Endodermal cell (in vitro differentiated cells): Measurements from ENCODE around the gene CCDC171. TPM values are rescaled to one million over a fixed set of nuclear protein-coding genes. Genes with fewer than 3 reads are reported as not detected.

Experiments
- DNase-seq: peaks from one replicate; pipeline ENCODE4 v3.0.0-alpha.2; 2017
- H3K27ac ChIP-seq: 2 replicates; pipeline ENCODE4 v1.5.1; 2013; ENCODE audit warnings: mild to moderate bottlenecking, low read depth, low read length, moderate library complexity
- H3K27me3 ChIP-seq: 2 replicates; pipeline ENCODE4 v1.6.1; 2013; ENCODE audit warnings: mild to moderate bottlenecking, low read length, moderate library complexity; ENCODE audit not compliant: insufficient read depth, control insufficient read depth, poor library complexity, severe bottlenecking
- H3K36me3 ChIP-seq: 2 replicates; pipeline ENCODE4 v1.7.0; 2013; ENCODE audit warnings: mild to moderate bottlenecking, low read length, moderate library complexity; ENCODE audit not compliant: control insufficient read depth, insufficient read depth
- H3K4me1 ChIP-seq: one replicate; pipeline ENCODE4 v1.7.0; 2013; ENCODE audit warnings: low read length; ENCODE audit not compliant: control insufficient read depth, insufficient read depth
- H3K4me3 ChIP-seq: 2 replicates; pipeline ENCODE4 v1.5.1; 2013; ENCODE audit warnings: mild to moderate bottlenecking, low read length, moderate library complexity
- H3K9ac ChIP-seq: 2 replicates; pipeline ENCODE4 v1.6.1; 2013; ENCODE audit warnings: mild to moderate bottlenecking, low read length, moderate library complexity; ENCODE audit not compliant: poor library complexity, severe bottlenecking; ENCODE audit errors: extremely low read depth
- H3K9me3 ChIP-seq: 2 replicates; pipeline ENCODE4 v1.6.1; 2013; ENCODE audit warnings: mild to moderate bottlenecking, low read length, moderate library complexity; ENCODE audit not compliant: control insufficient read depth
- H3K27ac Mint-ChIP-seq: 2 replicates; pipeline ENCODE4 v1.8.0; 2020; ENCODE audit warnings: mixed read lengths
- H3K27me3 Mint-ChIP-seq: 2 replicates; pipeline ENCODE4 v1.8.0; 2021; ENCODE audit warnings: mild to moderate bottlenecking, mixed read lengths; ENCODE audit not compliant: insufficient read depth
- H3K36me3 Mint-ChIP-seq: 2 replicates; pipeline ENCODE4 v1.8.0; 2020; ENCODE audit warnings: low read depth, mixed read lengths
- H3K4me1 Mint-ChIP-seq: 2 replicates; pipeline ENCODE4 v1.8.0; 2020; ENCODE audit warnings: mixed read lengths
- H3K4me3 Mint-ChIP-seq: 2 replicates; pipeline ENCODE4 v1.8.0; 2020; ENCODE audit warnings: mild to moderate bottlenecking, moderate library complexity, mixed read lengths
- H3K9me3 Mint-ChIP-seq: 2 replicates; pipeline ENCODE4 v1.8.0; 2020; ENCODE audit warnings: mild to moderate bottlenecking, mixed read lengths
- WGBS, 2 experiments: methylation state at CpG; one replicate each; pipeline versions ENCODE4 v1.1.5 to v1.1.7; 2013; ENCODE audit warnings: missing lambda C conversion rate in 2 of 2, mixed read lengths in 1 of 2; ENCODE audit not compliant: insufficient coverage in 1 of 2, insufficient read length in 1 of 2; 5-methylcytosine and 5-hydroxymethylcytosine counted together
- total RNA-seq, 2 donors: library from RNA; stranded (reverse); fragmentation: NEBNext Ultra II Directional in 1 of 2; extraction: Animal tissue kit (Norgen Biotek cat#: 25700) in 1 of 2; gene quantifications; 2 replicates in 1 of 2; 3 replicates in 1 of 2; pipeline ENCODE4 v1.2.1, GENCODE V29; 2021
- TF ChIP-seq, protein P1 (sequence below): fragments of 200-600 bp; sonication (generic); conservative IDR thresholded peaks from 2 replicates; pipeline ENCODE4 v1.5.0; 2021; ENCODE audit warnings: antibody characterized with exemption, mild to moderate bottlenecking

Gene CCDC171
- total RNA-seq, 2 donors from 2014 or later: 6.3 to 6.8 TPM

DNA sequence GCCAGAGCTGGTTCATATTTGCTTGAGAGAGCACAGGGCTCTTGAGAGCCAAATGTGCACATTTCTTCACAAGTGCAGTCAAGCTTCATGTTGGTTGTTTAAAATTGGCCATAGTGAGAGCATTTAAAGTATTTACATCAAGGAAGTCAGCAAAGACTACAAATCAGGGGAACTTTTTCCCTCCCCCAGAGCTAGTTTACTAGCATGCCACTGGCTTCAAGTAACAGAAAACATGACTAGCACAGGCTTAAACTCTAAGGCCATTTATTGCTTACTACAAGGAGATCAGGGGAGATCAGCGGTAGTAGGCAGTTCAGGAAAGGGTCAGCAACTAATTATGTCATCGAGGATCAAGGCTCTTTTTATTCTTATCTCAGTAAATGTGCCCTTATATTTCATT, 11.0 kb upstream of the CCDC171 start:
- DNase-seq: no peak
- Mint-ChIP-seq H3K4me1 (no peaks in the 10 kb centered on the region), H3K27ac (peak overlapping the region; percentile 36), H3K4me3 (no peak overlapping the region), H3K27me3 (no peaks in the 10 kb centered on the region), H3K36me3 (no peaks in the 10 kb centered on the region), H3K9me3 (peaks cover 3% of the 10 kb centered on the region)
- no peaks in the 10 kb centered on the region for H3K9me3 ChIP-seq
- H3K9ac ChIP-seq: no peak overlapping the region
- 96 to 100% methylated on average over 2 of the region's 2 CpGs for WGBS, 2 experiments
- H3K27me3 ChIP-seq: no peaks in the 10 kb centered on the region
- TF ChIP-seq, protein P1, sequence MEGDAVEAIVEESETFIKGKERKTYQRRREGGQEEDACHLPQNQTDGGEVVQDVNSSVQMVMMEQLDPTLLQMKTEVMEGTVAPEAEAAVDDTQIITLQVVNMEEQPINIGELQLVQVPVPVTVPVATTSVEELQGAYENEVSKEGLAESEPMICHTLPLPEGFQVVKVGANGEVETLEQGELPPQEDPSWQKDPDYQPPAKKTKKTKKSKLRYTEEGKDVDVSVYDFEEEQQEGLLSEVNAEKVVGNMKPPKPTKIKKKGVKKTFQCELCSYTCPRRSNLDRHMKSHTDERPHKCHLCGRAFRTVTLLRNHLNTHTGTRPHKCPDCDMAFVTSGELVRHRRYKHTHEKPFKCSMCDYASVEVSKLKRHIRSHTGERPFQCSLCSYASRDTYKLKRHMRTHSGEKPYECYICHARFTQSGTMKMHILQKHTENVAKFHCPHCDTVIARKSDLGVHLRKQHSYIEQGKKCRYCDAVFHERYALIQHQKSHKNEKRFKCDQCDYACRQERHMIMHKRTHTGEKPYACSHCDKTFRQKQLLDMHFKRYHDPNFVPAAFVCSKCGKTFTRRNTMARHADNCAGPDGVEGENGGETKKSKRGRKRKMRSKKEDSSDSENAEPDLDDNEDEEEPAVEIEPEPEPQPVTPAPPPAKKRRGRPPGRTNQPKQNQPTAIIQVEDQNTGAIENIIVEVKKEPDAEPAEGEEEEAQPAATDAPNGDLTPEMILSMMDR: no peak
- H3K36me3 ChIP-seq: no peaks in the 10 kb centered on the region
- H3K4me3 ChIP-seq: no peak overlapping the region
- H3K27ac ChIP-seq: no peak overlapping the region
- no peaks in the 10 kb centered on the region for H3K4me1 ChIP-seq

DNA sequence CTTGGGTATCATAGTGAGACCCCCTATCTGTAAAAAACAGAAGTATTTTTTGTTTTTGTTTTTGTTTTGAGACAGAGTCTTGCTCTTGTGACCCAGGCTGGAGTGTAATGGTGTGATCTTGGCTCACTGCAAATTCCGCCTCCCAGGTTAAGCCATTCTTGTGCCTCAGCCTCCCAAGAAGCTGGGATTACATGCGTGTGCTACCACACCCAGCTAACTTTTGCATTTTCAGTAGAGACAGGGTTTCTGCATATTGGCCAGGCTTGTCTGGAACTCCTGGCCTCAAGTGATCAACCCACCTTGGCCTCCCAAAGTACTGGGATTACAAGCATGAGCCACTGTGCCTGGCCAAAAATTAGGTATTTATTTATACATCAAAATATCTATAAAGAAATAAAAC, 10.2 kb upstream of the CCDC171 start:
- Histone ChIP-seq H3K4me1 (no peaks in the 10 kb centered on the region), H3K9me3 (no peaks in the 10 kb centered on the region), H3K27me3 (no peaks in the 10 kb centered on the region), H3K4me3 (no peak overlapping the region), H3K36me3 (no peaks in the 10 kb centered on the region), H3K27ac (no peak overlapping the region), H3K9ac (no peak overlapping the region)
- no peaks in the 10 kb centered on the region for H3K4me1 Mint-ChIP-seq
- H3K27me3 Mint-ChIP-seq: no peaks in the 10 kb centered on the region
- WGBS, 2 experiments: 94 to 95% methylated on average over 2 of the region's 2 CpGs
- H3K36me3 Mint-ChIP-seq: no peaks in the 10 kb centered on the region
- peaks cover 3% of the 10 kb centered on the region for H3K9me3 Mint-ChIP-seq
- no peak overlapping the region for H3K4me3 Mint-ChIP-seq
- no peak for DNase-seq
- TF ChIP-seq, protein P1: no peak
- no peak overlapping the region for H3K27ac Mint-ChIP-seq

DNA sequence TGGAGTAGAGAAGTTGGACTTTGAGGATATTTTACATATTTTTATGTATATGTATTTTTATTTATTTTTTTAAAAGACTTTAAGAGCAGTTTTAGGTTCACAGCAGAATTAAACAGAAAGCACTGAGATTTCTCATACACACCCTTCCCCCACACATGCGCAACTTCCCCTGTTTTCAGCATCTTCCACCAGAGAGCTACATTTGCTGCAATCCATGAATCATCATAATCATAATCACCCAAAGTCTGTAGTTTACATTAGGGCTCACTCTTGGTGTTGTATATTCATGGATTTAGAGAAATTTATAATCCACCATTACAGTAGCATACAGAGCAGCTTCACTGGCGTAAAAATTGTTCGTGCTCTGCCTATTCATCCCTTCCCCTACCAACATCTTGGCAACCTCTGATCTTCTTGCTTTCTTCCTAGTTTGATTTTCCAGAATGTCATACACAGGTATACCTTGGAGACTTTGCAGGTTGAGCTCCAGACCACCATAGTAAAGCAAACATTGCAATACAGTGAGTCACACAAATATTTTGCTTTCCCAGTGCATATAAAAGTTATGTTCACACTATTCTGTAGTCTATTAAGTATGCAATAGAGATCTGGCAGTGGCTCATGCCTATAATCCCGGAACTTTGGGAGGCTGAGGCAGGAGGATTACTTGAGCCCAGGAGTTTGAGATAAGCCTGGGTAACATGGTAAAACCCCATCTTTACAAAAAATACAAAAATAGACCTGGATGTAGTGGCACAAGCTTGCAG, 9.6 kb upstream of the CCDC171 start:
- TF ChIP-seq, protein P1: no peak
- Mint-ChIP-seq H3K4me3 (no peak overlapping the region), H3K4me1 (no peaks in the 10 kb centered on the region), H3K27ac (peak overlapping the region; percentile 30), H3K27me3 (no peaks in the 10 kb centered on the region), H3K9me3 (no peaks in the 10 kb centered on the region), H3K36me3 (no peaks in the 10 kb centered on the region)
- Histone ChIP-seq H3K27ac (no peak overlapping the region), H3K27me3 (no peaks in the 10 kb centered on the region), H3K4me1 (no peaks in the 10 kb centered on the region), H3K36me3 (no peaks in the 10 kb centered on the region), H3K4me3 (no peak overlapping the region), H3K9ac (no peak overlapping the region), H3K9me3 (no peaks in the 10 kb centered on the region)
- 92 to 95% methylated on average over 3 to 4 of the region's 4 CpGs for WGBS, 2 experiments
- DNase-seq: no peak
